ENCODE results near the gene LEF1.
"Not testable (repeated sequence)": the region's sequence is repeated elsewhere in the genome, so short reads cannot be mapped to it uniquely, and the experiment has no call there.

The LEF1 gene

DNA sequence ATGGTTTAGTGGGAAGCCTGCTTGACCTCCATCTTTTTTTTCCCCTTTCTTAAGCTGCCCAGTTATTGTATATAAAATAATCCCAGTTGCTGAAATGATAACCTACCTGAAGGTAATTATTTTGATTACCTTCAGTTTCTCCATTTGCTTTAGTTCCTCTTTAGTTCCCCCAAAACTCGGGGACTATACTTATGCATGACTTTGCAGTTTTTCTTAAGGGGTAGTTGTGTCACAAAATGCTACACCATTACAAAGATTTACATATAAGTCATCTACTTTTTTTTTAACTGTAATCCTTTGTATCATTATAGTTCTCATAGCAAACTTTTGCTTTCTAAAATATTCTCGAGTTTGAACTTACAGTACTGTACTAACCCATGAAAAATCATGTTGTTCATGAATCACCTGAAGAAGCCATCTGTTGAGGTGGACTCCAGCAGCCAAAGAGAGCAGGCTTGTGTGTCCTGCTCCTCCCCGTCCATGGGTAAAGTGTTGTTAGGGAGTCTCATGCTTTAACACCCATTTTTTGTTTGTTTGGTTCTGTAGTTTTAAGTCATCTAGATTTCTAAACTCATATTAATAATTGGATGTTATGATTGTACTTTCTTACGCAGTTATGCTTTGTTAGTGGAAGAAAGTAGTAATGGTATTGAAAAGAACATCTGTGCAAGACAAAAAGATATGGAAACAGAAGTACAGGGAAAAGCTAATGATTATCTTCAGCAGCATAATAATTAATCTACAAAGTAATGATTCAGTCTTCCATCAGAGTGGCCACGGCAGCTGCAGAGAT is 144.5 kb downstream of the LEF1 start:
- no peak for DNase-seq

DNA sequence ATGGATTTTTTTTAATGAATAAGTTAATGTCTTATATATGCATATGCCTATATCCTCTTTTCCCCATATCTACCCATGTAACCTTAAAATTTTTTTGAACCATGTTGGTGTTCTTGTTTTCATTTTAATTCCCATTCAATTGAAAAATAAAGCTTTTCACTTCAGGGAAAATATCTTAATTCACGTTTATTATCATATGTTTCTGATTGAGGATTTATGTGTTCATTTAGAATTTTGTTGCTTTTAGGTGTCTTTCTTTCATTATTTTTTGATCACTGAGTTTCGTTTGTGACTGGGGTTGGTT is 149.9 kb downstream of the LEF1 start:
- DNase-seq: no peak

DNA sequence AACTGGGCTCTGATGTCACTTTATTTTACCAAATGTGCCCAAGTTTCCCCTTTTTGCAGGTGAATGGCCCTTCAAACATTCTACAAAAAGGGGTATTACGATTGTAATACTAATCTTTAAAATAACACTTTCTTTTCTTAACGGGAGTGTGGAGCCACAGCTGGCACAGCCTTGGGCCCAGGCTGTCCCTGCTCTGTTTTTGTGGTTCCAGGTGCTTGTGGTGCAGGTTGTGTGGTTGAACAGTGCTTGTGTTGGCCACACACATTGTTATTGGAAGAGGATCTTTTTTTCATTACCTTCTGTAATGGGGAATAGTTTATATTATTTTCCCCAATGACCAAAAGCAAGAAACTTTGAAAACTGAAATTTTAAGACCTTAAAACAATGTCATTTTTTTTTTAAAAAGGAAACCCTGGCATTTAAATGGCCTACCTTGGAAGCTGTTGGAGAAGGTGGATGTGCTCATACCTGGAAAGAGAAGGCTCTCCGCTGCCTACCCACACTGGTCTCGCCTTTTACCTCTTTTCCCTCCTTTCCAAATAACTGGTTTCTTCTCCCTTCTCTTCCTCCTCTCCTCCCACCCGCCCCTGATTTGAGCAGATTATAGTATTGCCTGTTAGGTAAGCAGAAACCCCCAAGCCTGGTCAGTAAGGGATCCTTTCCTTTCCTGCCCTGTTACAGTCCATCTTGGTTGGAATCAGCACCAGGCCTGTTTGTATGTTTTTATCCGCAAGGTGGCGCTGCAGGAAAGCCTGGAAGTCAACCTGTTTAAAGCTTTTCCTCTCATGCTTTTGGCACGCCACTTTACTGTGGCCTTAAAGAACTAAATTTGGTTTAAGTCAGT is 150.5 kb downstream of the LEF1 start:
- DNase-seq: peak; percentile 15

DNA sequence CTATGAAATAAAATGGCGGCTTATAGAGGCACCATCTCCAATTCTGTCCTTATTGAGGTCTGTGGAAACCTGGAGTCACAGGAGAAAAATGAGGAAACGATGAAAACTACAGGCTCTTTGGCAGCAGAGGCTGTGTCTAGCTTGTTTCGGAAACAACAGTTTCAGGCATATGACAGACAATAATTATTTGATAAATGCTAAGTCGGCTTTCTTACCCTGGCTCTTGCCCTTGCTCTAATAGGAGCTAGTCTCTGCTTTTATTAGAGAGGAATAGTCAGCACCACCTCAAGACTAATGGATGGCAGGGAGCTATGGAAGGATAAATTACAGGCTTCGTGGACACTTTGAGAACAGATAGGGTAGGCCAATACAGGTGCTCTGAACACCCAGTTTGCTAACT is 154.8 kb downstream of the LEF1 start:
- DNase-seq: no peak

DNA sequence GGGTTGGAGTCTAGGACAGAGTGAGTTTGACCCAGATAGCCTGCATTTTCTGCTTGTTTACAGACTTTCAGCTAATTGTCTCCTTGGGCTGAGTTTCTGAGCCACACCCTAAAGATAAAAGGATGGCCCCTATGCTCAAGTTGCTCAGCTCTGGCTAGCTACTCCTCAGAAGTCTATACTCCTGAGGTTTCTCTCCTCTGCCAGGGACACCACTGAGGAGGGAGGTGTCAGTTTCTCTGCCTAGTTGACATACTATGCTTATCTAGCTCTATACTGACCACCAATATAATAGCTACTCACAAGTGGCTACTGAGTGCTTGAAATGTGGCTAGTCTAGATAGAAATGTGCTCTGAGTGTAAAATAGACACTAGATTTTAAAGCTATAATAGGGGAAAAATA is 155.4 kb downstream of the LEF1 start:
- DNase-seq: no peak

DNA sequence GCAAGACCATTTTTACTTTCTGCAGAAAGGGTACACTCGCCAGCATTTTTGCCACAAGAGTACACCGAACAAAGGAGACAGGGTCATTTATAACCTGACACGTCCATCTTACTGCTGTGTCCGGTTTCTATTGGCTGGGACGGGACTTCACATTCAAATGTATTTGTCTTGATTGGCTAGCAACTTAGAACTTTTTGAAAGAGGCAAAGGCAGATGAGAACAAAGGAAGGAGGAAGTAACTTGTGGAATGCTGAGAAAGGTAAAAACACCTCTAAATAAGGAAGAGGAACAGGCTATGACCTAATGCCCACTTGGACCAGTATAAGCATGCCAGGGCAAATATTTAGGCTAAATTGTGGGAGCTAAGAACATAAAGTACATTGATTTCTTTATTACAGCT is 156.3 kb downstream of the LEF1 start:
- not testable (repeated sequence) for DNase-seq

DNA sequence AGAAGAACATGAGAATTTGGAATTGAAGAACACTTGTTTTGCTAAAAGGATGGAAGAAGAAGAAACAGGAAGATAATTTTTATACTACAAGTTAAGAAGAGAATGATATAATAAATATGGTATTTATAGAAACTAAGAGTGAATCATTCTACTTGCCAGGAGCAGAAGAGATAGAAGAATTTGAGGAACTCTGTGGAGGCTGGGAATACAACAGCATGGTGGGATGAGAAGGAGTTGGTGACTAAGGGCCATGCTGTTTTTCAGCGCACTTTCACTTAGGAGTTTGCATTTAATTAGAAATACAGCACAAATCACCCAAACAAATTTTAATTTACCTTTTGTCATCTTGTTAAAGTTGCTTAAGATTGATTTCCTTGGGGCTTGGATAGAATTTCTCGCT is 158.6 kb downstream of the LEF1 start:
- no peak for DNase-seq

DNA sequence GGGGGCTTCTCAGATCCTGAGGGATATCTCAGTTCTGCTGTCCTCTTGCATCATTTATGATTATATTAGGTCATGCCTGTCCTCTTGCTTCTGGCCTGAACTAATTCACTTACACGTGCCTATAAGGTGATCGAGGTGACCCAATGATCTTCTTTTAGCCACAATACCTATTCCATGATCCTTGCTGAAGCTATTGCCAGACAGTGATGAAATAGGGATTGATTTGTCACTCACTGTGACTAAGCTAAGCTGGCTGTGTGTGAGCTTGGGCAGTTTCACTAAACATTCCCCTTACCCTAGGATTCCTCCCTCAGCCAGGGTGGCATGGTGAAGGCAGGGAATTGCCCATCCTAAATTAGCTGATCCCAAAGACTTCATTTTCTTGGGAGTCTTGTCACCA is 160.0 kb downstream of the LEF1 start:
- DNase-seq: no peak

DNA sequence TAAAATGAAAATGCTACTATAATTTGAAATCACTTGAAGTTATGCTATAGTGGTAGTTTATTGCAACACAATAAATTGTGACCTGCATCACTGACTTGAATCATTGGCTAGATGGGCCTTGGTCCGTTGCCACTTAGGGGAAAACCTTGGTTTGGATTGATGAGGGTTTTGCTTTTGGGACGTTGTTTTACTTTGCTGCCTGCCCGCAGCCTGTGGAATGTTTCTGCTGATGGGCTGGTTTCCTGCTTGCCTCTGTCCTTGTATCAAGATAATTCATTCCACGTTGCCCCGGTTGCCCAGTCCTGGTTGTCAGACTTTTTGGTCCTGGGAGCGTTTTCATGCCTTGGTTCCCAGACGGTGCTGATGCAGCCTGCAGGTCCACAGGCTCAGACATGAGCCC is 160.7 kb downstream of the LEF1 start:
- no peak for DNase-seq

DNA sequence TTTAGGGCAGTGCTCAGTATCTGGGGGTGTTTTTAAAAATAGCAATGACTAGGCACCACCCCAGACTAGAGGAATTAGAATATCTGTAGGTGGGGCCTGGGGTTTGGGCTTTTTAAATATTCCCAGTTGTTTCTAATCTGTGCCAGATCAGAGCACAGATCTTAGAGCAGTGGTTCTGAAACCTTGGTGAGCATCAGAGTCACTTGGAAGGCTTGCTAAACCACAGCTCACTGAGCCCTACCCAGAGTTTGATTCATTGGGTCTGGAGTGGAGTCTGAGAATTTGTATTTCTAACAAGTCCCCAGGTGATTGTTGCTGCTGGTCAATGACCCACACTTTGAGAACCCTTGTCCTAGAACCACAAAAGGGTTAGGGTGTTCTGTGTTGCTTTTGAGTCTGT is 162.4 kb downstream of the LEF1 start:
- DNase-seq: no peak

DNA sequence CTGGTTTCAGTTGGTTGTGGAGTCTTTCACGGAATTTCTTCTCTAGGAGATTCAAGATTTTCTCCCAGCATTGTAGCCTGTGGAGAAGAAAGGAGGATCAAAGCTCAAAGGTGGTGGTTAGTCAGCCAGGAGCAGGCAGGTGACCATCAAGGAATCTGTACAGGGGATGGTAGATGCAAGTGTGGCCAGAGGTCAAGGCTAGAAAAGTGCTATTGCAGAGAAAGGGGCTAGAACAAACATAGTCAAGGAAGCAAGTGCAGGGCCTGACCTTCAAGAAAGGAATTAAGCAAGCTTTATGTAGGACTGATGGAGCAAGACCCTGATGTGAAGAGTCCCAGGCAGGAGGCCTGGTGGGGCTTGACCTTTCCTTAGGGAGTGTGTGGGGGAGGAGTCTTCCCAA is 162.9 kb downstream of the LEF1 start:
- DNase-seq: no peak

DNA sequence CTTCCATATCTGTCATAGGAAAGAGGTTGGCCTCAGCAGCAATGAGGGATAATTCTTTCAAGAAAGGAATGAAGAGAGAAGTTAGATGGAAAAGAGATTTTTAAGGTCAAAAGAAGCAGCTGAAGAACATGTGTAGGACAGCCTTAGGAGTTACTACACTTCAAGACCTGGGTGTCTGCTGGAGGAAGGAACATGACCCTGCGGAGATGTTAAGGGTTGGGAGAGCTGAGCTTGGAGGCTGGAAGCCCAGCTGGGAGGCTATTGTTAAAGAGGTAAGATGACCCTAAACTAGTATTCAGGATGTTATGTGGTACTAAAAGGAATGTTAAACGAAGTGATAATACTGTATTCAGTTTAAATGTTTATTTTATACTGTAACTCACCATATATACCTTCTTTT is 164.1 kb downstream of the LEF1 start:
- DNase-seq: no peak

DNA sequence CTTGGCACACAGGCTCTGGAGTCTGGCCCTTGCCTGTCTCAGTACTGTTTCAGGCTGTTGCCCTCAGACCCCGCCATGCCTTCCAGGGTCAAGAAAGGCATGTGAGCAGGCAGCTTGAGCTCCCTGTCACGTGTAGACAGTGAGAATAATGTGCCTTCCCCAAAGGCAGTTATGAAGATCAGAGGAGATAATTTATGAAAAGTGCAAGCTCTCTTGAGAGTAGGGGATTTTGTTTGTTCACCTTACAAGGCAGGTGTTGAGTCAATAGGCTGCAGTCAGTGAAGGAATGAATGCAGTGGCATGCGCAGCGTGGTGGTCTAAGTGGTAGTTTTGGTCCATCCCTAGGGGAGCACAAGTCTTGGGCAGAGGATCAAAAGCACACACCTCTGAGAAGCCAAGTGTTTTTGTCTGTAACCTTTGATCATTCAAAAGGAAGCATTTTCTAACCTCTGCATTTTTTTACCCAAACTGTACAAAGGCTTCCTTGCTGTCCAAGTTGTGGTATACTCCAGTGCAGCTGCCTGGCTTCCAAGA is 164.7 kb downstream of the LEF1 start:
- no peak for DNase-seq

DNA sequence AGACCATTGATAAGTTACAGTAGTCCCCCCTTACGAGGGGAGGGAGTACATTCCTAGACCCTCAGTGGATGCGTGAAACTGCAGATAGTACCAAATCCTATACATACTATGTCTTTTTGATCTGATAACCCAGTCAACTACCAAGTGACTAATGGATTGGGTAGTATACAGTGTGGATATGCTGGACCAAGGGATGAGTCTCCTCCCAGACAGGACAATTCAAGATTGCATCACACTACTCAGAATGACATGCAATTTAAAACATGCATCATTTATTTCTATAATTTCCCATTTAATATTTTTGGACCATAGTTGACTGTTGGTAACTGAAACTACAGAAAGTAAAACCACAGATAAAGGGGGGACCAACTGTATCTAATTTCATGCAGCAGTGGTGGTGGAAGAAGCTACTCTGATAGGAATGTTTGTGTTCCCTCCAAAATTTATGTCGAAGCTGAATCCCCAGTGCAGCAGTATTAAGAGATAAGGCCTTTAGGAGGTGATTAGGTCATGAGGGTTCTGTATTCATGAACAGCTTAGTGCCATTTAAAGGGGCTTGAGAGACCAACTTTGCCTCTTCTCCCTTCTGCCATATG is 167.1 kb downstream of the LEF1 start:
- DNase-seq: no peak

DNA sequence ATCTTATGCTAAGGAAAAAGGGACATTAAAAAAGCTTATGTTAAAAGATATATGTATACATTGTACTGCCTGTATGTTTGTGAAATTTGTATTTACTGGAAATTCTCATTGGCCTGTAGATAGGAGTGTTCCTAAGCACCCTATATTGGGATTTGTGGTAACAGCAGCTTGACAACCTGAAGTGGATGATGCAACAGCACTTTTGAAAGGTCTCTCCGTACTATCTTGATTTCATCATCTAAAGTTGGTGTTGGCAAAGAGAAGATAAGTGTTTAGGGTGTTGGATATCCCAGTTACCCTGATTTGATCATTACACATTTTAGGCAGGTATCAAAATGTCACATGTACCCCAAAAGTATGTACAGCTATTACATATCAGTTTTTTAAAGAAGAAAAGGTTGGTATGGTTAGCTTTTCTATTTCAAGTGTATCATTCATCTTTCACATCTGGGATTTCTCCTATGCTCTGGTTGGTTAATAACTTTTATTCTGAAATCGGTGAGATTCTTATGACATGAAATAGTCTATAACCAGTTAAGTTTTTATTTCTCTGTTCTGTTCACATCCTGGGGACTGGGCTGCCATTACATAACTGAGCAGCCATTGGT is 168.7 kb downstream of the LEF1 start:
- no peak for DNase-seq

DNA sequence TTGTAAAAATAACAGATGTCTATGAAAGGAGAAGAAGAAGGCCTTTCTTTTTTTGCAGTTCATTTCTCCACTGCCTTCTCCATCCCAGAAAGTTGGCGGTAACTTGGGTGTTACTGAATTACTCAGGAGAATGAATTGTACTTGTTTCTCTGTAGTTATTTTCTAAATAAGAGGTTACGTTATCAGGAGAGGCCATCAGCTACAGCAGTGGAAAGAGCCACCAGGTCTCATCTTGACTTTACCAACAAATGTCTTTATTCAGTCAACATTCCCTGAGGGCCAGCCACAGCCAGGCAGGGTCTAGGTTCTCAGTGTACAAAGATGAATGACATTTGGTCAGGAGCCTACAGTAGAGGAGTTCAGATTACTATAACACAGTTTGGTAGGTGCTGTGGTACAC is 170.9 kb downstream of the LEF1 start:
- DNase-seq: no peak

Measured in NCI-H774 (cell line).